ENCODE data around the gene CHIA.
"Not testable (repeated sequence)": the region's sequence is repeated elsewhere in the genome, so short reads cannot be mapped to it uniquely, and the experiment has no call there.

Gene CHIA

DNA sequence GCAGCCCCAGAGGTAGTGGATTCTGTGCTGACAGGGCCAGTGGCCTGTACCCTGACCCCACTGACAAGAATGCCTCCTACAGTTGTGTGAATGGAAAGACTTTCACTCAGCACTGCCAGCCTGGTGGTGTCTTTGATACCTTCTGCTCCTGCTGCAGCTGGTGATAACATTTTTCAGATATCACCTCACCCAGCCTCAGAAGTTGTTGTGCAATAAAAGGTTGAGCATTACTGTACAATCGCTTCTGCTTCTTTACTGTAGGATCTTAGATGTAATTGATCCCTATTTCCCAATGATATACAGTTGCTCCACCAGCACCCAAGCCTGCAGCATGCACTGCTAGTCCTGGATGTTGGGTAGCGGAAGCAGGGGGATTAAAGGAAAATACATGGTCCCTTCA lies 4.8 kb upstream of the CHIA start:
- no peak for DNase-seq (ENCODE audit: low read depth)

DNA sequence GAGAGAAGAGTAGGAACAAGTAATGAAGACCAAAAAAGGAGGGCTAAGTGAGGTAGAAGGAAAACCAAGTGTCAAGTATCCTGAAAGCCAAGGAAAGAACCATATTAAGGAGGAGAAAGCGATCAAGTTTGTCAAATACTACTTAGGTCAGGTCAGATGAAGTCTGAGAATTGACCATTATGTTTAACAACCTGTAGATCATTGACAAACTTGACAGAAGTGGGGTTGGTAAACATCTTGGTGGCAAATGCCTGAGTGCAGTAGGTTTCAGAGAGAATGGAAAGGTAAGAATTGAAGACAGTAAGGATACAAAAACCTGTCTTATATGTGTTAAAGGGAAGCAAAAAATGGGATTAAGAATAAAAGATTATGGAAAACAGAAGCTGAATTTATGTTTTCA lies 3.7 kb upstream of the CHIA start:
- DNase-seq (ENCODE audit: low read depth), result no peak

- DNase-seq (ENCODE audit: low read depth), result no peak
Measured at GRCh38 chr1:111289371-111289770, 1.3 kb upstream of the CHIA start.

- no peak for DNase-seq (ENCODE audit: low read depth)
Measured at GRCh38 chr1:111290104-111290503, 547 bp upstream of the CHIA start.

DNA sequence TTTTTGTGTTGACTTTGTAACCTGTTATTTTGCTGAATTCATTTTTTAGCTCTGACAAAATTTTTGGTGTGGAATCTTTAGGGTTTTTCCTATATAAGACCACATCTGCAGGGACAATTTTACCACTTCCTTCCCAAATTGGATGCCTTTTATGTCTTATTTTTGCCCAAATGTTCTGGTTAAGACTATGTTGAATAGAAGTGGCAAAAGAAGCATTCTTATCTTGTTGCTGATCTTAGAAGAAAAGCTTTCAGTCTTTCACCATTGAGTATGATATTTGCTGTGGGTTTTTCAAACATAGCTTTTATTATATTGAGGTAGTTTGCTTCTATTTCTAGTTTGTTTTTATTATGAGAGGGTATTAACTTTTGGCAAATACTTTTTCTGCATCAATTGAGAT lies 3.7 kb downstream of the CHIA start:
- no peak for DNase-seq (ENCODE audit: low read depth)

GRCh38 chr1:111302374-111302773 lies 11.7 kb downstream of the CHIA start:
- DNase-seq (ENCODE audit: low read depth), result no peak

GRCh38 chr1:111309690-111310089 lies 19.0 kb downstream of the CHIA start:
- no peak for DNase-seq (ENCODE audit: low read depth)

GRCh38 chr1:111318523-111318922 lies 27.9 kb downstream of the CHIA start:
- DNase-seq (ENCODE audit: low read depth), result no peak

GRCh38 chr1:111320066-111320879 lies 29.6 kb downstream of the CHIA start:
- DNase-seq (ENCODE audit: low read depth), result no peak

DNA sequence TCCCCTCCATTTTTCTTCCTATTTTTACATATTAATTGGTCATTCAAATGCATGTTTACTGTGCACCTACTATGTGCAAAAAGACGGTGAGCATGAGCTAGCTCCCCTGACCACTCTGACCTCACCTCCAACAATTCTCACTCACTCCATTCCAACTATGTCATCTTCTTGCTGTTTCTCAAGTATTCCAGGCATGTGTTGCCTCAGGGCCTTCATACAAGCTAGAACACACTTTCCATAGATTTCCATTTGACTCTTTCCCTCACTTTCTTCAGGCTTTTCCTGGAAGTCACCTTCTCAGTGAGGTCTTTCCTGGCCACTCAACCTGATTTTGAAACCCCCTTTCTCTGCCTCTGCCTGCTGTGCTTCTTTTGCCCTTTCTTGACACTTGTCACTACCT lies 32.6 kb downstream of the CHIA start:
- no peak for DNase-seq (ENCODE audit: low read depth)

- no peak for DNase-seq (ENCODE audit: low read depth)
Measured at GRCh38 chr1:111332190-111332589, 41.5 kb downstream of the CHIA start.

- DNase-seq (ENCODE audit: low read depth), result no peak
Measured at GRCh38 chr1:111334169-111334568, 43.5 kb downstream of the CHIA start.

GRCh38 chr1:111335214-111335877 lies 44.7 kb downstream of the CHIA start:
- not testable (repeated sequence) for DNase-seq (ENCODE audit: low read depth)

DNA sequence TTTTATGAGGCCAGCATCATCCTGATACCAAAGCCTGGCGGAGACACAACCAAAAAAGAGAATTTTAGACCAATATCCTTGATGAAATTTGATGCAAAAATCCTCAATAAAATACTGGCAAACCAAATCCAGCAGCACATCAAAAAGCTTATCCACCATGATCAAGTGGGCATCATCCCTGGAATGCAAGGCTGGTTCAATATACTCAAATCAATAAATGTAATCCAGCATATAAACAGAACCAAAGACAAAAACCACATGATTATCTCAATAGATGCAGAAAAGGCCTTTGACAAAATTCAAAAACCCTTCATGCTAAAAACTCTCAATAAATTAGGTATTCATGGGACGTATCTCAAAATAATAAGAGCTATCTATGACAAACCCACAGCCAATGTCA lies 48.2 kb downstream of the CHIA start:
- DNase-seq (ENCODE audit: low read depth), result not testable (repeated sequence)

GRCh38 chr1:111346089-111346885 lies 55.6 kb downstream of the CHIA start:
- peak; percentile 38 for DNase-seq (ENCODE audit: low read depth)

- DNase-seq (ENCODE audit: low read depth), result no peak
Measured at GRCh38 chr1:111347026-111347425, 56.4 kb downstream of the CHIA start.

DNA sequence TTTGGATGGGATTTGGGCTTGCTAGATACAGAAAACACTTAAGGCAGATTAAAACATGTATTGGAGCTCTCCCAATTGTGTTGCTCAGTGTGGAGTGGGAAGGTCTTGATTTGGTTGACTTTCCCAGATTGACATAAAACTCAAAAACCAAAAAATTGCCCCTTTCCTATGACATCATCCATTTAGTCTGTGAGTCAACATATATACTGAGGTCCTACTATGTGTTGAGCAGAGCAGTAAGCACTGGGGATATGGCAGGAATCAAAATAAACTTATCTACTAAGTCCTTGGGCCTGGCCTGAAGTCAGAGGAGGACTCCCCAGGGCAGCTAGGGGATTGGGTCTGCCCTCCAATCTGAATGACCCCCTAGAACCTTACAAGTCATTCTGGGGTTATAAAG lies 61.0 kb downstream of the CHIA start:
- DNase-seq (ENCODE audit: low read depth), result no peak

GRCh38 chr1:111354584-111354983 lies 63.9 kb downstream of the CHIA start:
- no peak for DNase-seq (ENCODE audit: low read depth)

DNA sequence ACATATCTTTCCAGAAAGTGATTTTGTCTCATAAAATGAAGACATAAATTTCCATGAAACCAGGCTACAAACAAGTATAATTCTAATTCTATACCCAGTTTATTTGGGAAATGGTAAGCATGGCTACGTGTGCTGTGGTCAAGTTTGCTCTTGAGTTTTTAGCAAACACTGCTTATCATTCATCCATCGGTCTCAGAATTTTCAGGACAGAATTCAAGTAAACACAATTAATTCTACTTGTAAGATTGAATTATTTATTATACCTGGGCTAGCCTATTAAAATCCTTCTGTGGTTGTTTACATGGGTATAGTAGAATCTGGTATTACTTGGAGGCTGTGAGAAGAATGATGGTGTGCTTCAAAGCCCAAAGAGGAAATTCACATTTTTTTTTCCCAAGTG lies 68.3 kb downstream of the CHIA start:
- no peak for DNase-seq (ENCODE audit: low read depth)

DNA sequence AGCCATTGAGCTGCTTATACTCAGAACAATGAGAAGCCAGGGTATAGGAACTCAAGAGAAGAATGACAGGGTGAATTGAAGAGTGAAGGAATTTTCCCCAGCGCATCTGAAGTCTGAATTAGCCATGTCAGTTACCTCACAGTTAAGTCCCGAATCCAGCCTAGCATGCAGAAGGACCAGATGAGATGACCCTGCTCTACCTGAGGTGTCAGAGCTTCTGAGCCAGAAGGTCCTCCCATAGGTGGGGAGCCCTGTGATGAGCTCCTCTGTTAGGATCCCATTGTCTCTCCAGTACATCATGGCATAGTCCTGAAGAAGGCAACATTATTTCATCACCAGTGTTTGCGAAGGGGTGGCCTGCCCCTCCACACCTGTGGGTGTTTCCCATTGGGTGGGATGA lies 68.7 kb downstream of the CHIA start:
- DNase-seq (ENCODE audit: low read depth), result no peak

- DNase-seq (ENCODE audit: low read depth), result not testable (repeated sequence)
Measured at GRCh38 chr1:111360257-111360656, 69.6 kb downstream of the CHIA start.

- peak; percentile 22 for DNase-seq (ENCODE audit: low read depth)
Measured at GRCh38 chr1:111361761-111362160, 71.1 kb downstream of the CHIA start.

GRCh38 chr1:111364690-111365089 lies 74.0 kb downstream of the CHIA start:
- DNase-seq (ENCODE audit: low read depth), result no peak
